ENCODE data around the gene AXIN1. TPM values are rescaled to one million over a fixed set of nuclear protein-coding genes. Genes with fewer than 3 reads are reported as not detected.

AXIN1 gene
- total RNA-seq, 1 experiment from 2014 or later: 42.0 TPM

DNA sequence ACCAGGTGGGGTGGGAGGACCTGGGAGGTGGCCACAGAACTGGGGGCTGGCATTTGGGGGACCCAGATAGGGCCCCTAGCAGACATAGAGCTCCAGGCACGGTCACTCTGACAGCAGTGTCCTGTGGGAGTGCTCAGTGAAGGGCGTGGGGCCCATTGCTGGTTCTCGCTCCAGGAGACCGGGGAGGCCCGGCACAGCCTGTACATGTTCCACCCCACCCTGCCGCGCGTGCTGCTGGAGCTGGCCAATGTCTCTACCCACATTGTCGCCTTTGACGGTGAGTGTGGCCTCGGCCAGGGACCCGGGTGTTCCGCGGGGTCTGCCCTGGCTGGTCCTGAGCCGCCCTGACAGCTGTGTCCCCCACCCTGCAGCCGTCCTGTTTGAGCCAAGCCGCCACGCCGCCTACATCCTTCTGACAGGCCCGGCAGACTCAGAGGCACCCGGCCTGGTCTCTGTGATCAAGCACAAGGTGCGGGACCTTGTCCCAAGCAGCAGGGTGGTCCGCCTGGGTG is 88.0 kb downstream of the AXIN1 start:
- Histone ChIP-seq H3K27me3 (ENCODE audit: insufficient read depth, low read depth) (no peaks in the 10 kb centered on the region), H3K9me2 (ENCODE audit: insufficient read depth) (no peaks in the 10 kb centered on the region), H3K79me2 (ENCODE audit: low read depth) (no peaks in the 10 kb centered on the region), H3K4me3 (no peak overlapping the region), H3K36me3 (ENCODE audit: low read depth) (no peaks in the 10 kb centered on the region), H3K27ac (no peak overlapping the region), H3K9me3 (ENCODE audit: insufficient read depth, low read depth) (no peaks in the 10 kb centered on the region), H3K4me1 (replicated peaks; ENCODE audit: insufficient read depth) (no peaks in the 10 kb centered on the region), H2AFZ (no peak overlapping the region), H4K20me1 (ENCODE audit: insufficient read depth) (no peaks in the 10 kb centered on the region), H3K4me2 (no peak overlapping the region), H3F3A (ENCODE audit: insufficient read depth, low read depth) (no peaks in the 10 kb centered on the region)
- intact Hi-C loops (cut with micrococcal nuclease; ENCODE audit: unreplicated experiment): no loop called here
- ChIA-PET CTCF (no interaction called here), POLR2A (ENCODE audit: unreplicated experiment) (no interaction called here)
- DNase-seq: no peak
- no peak for TF ChIP-seq EZH2 (IDR thresholded peaks at IDR 0.05; ENCODE audit: low read depth)
- TF ChIP-seq, protein P1, sequence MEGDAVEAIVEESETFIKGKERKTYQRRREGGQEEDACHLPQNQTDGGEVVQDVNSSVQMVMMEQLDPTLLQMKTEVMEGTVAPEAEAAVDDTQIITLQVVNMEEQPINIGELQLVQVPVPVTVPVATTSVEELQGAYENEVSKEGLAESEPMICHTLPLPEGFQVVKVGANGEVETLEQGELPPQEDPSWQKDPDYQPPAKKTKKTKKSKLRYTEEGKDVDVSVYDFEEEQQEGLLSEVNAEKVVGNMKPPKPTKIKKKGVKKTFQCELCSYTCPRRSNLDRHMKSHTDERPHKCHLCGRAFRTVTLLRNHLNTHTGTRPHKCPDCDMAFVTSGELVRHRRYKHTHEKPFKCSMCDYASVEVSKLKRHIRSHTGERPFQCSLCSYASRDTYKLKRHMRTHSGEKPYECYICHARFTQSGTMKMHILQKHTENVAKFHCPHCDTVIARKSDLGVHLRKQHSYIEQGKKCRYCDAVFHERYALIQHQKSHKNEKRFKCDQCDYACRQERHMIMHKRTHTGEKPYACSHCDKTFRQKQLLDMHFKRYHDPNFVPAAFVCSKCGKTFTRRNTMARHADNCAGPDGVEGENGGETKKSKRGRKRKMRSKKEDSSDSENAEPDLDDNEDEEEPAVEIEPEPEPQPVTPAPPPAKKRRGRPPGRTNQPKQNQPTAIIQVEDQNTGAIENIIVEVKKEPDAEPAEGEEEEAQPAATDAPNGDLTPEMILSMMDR (conservative IDR thresholded peaks at IDR 0.05): no peak
- no TSS peak for BruUV-seq (replicated peaks)

DNA sequence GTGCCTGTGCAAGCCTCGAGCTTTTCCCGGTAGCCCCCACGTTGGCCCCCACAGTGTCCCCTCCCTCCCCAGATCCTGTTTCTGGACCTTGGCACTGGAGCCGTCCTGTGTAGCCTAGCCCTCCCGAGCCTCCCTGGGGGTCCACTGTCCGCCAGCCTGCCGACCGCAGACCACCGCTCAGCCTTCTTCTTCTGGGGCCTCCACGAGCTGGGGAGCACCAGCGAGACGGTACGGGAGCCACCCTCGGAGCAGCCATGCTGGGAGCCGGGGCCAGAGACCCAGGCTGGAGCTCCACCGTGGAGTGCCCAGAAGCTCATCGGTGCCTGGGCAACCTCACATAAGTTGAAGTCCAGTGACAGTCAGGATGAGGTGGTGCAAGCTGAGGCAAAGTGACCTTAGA is 88.6 kb downstream of the AXIN1 start:
- POLR2A ChIA-PET (ENCODE audit: unreplicated experiment): no interaction called here
- no peaks in the 10 kb centered on the region for H3K79me2 ChIP-seq (ENCODE audit: low read depth)
- no peaks in the 10 kb centered on the region for H4K20me1 ChIP-seq (ENCODE audit: insufficient read depth)
- H2AFZ ChIP-seq: no peak overlapping the region
- no peaks in the 10 kb centered on the region for H3F3A ChIP-seq (ENCODE audit: insufficient read depth, low read depth)
- H3K4me2 ChIP-seq: no peak overlapping the region
- H3K9me3 ChIP-seq (ENCODE audit: insufficient read depth, low read depth): no peaks in the 10 kb centered on the region
- no peaks in the 10 kb centered on the region for H3K4me1 ChIP-seq (replicated peaks; ENCODE audit: insufficient read depth)
- BruUV-seq (replicated peaks): no TSS peak
- no peak for DNase-seq
- intact Hi-C loops (cut with micrococcal nuclease; ENCODE audit: unreplicated experiment): no loop called here
- no peaks in the 10 kb centered on the region for H3K9me2 ChIP-seq (ENCODE audit: insufficient read depth)
- H3K36me3 ChIP-seq (ENCODE audit: low read depth): no peaks in the 10 kb centered on the region
- no peak for TF ChIP-seq EZH2 (IDR thresholded peaks at IDR 0.05; ENCODE audit: low read depth)
- TF ChIP-seq, protein P1 (conservative IDR thresholded peaks at IDR 0.05): no peak
- H3K27ac ChIP-seq: no peak overlapping the region
- CTCF ChIA-PET: no interaction called here
- no peak overlapping the region for H3K4me3 ChIP-seq
- no peaks in the 10 kb centered on the region for H3K27me3 ChIP-seq (ENCODE audit: insufficient read depth, low read depth)

DNA sequence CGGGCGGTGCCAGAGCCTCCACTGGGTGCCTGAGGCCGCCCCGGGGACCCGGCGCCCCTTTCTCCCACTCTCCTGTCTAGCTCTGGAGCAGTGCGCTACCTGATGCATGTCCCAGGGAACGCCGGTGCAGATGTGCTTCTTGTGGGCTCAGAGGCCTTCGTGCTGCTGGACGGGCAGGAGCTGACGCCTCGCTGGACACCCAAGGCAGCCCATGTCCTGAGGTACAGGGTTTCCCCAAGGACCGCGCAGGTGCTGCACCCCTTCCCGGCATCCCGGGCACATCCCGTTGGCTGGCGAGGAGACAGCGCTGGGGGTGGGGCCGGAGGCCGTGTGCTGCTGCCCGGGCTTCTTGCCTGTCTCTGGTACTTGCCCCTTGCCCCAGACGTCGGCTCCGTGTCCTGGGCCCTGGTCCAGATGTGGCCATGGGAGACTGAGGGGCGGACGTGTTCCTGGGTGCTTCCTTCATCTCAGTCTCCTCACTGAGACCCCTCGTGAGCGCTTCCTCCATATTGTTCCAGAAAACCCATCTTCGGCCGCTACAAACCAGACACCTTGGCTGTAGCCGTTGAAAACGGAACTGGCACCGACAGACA is 89.2 kb downstream of the AXIN1 start:
- Histone ChIP-seq H3K9me2 (ENCODE audit: insufficient read depth) (no peaks in the 10 kb centered on the region), H3K36me3 (ENCODE audit: low read depth) (no peaks in the 10 kb centered on the region), H3K4me3 (no peak overlapping the region), H3K4me1 (replicated peaks; ENCODE audit: insufficient read depth) (no peaks in the 10 kb centered on the region), H3K27me3 (ENCODE audit: insufficient read depth, low read depth) (no peaks in the 10 kb centered on the region), H2AFZ (no peak overlapping the region), H3F3A (ENCODE audit: insufficient read depth, low read depth) (no peaks in the 10 kb centered on the region), H3K4me2 (no peak overlapping the region), H3K27ac (no peak overlapping the region), H3K9me3 (ENCODE audit: insufficient read depth, low read depth) (no peaks in the 10 kb centered on the region), H4K20me1 (ENCODE audit: insufficient read depth) (no peaks in the 10 kb centered on the region), H3K79me2 (ENCODE audit: low read depth) (no peaks in the 10 kb centered on the region)
- ChIA-PET POLR2A (ENCODE audit: unreplicated experiment) (no interaction called here), CTCF (no interaction called here)
- TF ChIP-seq EZH2 (IDR thresholded peaks at IDR 0.05; ENCODE audit: low read depth): no peak
- TF ChIP-seq, protein P1 (conservative IDR thresholded peaks at IDR 0.05): no peak
- intact Hi-C loops (cut with micrococcal nuclease; ENCODE audit: unreplicated experiment): no loop called here
- DNase-seq: no peak
- BruUV-seq (replicated peaks): no TSS peak

Measured in PC-9 (cell line).